Skeletal muscle satellite cell (primary cell): ENCODE results near the gene TMPRSS11F. TPM values are rescaled to one million over a fixed set of nuclear protein-coding genes. Genes with fewer than 3 reads are reported as not detected.
"Not testable (repeated sequence)": the region's sequence is repeated elsewhere in the genome, so short reads cannot be mapped to it uniquely, and the experiment has no call there.

Experiments used
- H3K27me3 ChIP-seq: 2 replicates; pipeline ENCODE4 v1.7.0; 2013; ENCODE audit warnings: low read length; ENCODE audit not compliant: control insufficient read depth, insufficient read depth
- H3K36me3 ChIP-seq: 2 replicates; pipeline ENCODE4 v1.7.0; 2013; ENCODE audit warnings: mild to moderate bottlenecking, control low read depth, low read length; ENCODE audit not compliant: insufficient read depth
- H3K4me1 ChIP-seq: 2 replicates; pipeline ENCODE4 v1.7.0; 2013; ENCODE audit warnings: low read length; ENCODE audit not compliant: control insufficient read depth, insufficient read depth
- H3K4me2 ChIP-seq: 2 replicates; pipeline ENCODE4 v1.7.0; 2013; ENCODE audit warnings: mild to moderate bottlenecking, low read length
- H3K4me3 ChIP-seq: 2 replicates; pipeline ENCODE4 v1.7.0; 2013; ENCODE audit warnings: low read length
- H3K9ac ChIP-seq: 2 replicates; pipeline ENCODE4 v1.7.0; 2013; ENCODE audit warnings: mild to moderate bottlenecking, low read depth, low read length, moderate library complexity
- H3K9me3 ChIP-seq: replicated peaks from 2 replicates; pipeline ENCODE4 v1.7.0; 2013; ENCODE audit warnings: mild to moderate bottlenecking, control low read depth, low read length
- total RNA-seq: library from RNA; depleted of rRNA; stranded (reverse); fragments of >200 nt; gene quantifications from 2 replicates; pipeline ENCODE4 v1.2.3, GENCODE V29; 2012; rRNA removed

The TMPRSS11F gene
- not detected in 2 replicates for total RNA-seq

DNA sequence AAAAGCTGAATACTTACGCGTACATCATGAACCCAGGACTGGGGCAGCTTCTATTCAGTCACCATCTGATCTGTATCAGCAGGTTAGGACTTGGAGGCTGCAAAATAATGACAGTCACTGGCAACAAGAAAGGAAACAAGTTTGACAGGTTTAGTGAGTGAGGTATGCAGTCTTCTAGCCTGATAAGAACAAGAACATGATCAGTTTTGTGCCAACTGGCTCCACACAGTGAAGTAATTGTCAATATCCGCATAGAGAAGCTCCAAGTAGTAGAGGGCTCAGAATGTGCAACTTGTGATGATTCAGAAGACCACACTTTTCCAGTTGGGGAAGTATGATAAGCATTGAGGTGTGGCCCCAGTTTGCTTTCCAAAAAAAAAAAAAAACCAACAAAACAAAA, at the start of gene TMPRSS11F:
Gene TMPRSS11F, minus strand, starts transcription at position 77 of the 400 bp plus-strand sequence. Its CDS starts 49 bp downstream, at position 28.
- Histone ChIP-seq H3K9ac (no peak within 1 kb of the TSS), H3K36me3 (no peaks in the 10 kb centered on the region), H3K4me1 (no peaks in the 10 kb centered on the region), H3K9me3 (no peaks in the 10 kb centered on the region), H3K4me3 (no peak within 1 kb of the TSS), H3K4me2 (no peak within 1 kb of the TSS), H3K27me3 (no peaks in the 10 kb centered on the region)

DNA sequence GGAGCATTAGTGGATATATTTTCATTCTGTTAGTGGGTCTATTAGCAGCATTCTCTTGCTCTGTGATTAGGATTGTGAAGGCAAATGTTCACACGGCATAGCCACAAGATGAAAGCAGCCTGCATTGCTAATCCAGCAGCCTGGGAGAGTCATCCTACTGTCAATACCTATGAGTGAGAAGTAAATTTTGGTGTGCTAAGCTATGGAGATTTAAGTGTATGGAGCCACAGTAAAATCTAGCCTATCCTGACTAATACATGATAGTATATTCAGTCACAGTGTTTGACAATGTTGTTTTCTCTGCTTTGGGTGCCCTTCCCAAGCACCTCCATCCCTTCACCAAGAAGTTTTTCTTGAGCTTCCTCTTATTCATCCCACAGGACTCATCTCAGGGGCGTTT, 47.2 kb upstream of the TMPRSS11F start:
- no peaks in the 10 kb centered on the region for H3K36me3 ChIP-seq
- no peak overlapping the region for H3K4me2 ChIP-seq
- peaks cover 6% of the 10 kb centered on the region for H3K4me1 ChIP-seq
- no peak overlapping the region for H3K4me3 ChIP-seq
- H3K27me3 ChIP-seq, result peaks cover 3% of the 10 kb centered on the region
- H3K9me3 ChIP-seq, result no peaks in the 10 kb centered on the region
- H3K9ac ChIP-seq, result no peak overlapping the region

DNA sequence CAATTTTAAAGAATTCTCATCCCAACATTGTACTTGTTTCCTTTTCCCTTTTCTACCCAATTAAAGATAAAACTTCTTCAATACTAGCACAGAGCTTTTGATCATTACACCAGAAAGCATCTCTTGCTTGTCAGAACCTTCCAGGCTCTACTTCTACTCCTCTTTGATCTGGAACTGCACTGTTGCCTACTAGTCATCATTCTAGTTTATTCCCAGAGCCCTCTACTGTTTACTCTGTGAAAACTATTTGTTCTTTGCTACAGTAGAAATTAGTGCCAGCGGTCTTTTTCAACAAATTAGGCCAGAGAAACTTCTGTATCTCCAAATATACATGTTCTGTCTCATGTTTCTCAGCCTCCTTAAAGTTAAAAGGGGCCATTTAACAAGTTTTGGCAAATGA, 46.8 kb upstream of the TMPRSS11F start:
- Histone ChIP-seq H3K4me3 (no peak overlapping the region), H3K4me2 (no peak overlapping the region), H3K27me3 (peaks cover 3% of the 10 kb centered on the region), H3K9me3 (no peaks in the 10 kb centered on the region), H3K36me3 (no peaks in the 10 kb centered on the region), H3K9ac (no peak overlapping the region), H3K4me1 (peaks cover 6% of the 10 kb centered on the region)

DNA sequence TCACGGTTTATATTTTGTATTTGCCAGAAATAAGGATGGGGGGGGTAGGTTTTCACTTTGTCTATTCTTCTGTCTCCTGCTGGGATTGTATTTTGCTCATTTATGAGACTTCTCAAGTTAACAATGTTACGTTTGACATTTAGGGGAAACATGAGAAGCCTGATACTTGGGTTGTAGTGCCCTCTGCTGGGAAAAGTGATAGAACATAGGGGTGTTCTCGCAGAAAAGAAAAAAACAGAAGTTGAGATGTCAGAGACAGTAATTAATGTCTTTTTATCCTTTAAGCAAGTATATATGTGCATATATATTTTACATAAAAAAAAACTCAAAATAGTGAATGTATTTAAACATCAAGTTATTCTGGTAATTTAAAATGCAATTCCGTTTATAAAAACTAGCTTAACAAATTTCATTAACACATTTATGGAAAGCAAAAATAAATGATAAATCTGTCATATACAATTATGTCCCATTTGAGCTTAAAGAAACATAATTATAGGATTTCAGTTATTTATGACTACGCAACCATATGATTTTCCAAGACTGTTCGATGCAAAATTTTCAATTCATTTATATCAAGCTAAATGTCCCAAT, 46.0 kb upstream of the TMPRSS11F start:
- Histone ChIP-seq H3K36me3 (no peaks in the 10 kb centered on the region), H3K9ac (no peak overlapping the region), H3K4me1 (peaks cover 1% of the 10 kb centered on the region), H3K4me2 (no peak overlapping the region), H3K9me3 (no peaks in the 10 kb centered on the region), H3K4me3 (no peak overlapping the region), H3K27me3 (peaks cover 3% of the 10 kb centered on the region)

DNA sequence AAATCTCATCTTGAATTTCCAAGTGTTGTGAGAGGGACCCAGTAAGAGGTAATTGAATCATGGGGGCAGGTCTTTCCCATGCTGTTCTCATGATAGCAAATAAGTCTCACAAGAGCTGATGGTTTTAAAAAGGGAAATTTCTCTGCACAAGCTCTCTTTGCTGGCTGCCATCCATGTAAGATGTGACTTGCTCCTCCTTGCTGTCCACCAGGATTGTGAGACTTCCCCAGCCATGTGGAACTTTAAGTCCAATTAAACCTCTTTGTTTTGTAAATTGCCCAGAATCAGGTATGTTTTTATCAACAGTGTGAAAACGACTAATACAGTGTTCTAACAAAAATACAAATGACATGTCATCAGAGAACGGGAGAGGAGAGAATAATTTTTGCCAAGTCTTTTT, 44.7 kb upstream of the TMPRSS11F start:
- not testable (repeated sequence) for H3K27me3 ChIP-seq, H3K9me3 ChIP-seq, H3K4me3 ChIP-seq, H3K4me2 ChIP-seq, H3K36me3 ChIP-seq, H3K4me1 ChIP-seq, H3K9ac ChIP-seq

DNA sequence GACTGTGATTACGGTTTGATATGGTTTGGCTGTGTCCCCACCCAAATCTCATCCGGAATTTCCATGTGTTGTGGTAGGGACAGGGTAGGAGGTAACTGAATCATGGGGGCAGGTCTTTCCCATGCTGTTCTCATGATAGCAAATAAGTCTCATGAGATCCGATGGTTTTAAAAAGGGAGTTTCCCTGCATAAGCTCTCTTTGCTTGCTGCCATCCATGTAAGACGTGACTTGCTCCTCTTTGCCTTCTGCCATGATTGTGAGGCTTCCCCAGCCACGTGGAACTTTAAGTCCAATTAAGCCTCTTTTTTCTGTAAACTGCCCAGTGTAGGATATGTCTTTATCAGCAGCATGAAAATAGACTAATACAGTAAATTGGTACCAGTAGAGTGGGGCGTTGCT, 42.5 kb upstream of the TMPRSS11F start:
- H3K4me1 ChIP-seq, H3K27me3 ChIP-seq, H3K4me3 ChIP-seq, H3K4me2 ChIP-seq, H3K9me3 ChIP-seq, H3K36me3 ChIP-seq, H3K9ac ChIP-seq: not testable (repeated sequence)

DNA sequence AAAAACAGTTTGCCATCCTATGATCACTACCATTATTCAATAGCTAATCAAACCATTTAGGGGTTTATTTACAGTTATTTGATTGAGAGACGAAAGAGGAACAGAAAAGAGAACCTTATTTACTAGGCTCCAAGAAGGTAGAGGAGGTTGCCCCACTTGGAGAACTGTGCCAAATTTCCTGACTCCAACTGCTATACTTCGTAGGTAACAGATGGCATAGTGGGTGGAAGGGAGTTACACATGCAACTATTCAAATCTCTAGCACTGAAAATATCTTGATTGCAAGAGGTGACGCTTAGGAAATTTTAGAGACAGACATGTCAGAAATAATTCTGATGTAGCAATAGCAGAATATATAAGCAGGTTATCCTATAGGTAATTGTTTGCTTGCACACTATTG, 38.0 kb upstream of the TMPRSS11F start:
- Histone ChIP-seq H3K4me2 (no peak overlapping the region), H3K9me3 (no peaks in the 10 kb centered on the region), H3K4me1 (no peaks in the 10 kb centered on the region), H3K36me3 (no peaks in the 10 kb centered on the region), H3K4me3 (no peak overlapping the region), H3K9ac (no peak overlapping the region), H3K27me3 (peaks cover 11% of the 10 kb centered on the region)

DNA sequence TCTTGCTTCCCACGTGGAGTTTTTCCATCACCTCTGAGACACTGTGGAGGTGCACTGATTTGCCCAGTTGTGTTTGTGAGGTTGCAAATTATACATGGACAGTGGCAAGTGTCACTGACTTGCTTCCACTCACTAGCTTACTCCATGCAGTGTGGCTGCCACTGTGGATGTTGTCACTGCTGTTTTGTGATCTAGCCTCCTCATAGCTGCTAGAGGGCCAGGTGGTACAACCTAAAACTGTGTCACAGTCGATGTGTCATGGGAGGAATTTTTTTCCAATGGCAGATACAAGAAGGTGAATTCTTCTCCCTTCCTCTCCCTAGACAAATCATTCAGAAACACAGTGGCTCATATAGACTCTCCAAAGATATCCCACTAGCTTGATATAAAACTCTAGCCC, 37.5 kb upstream of the TMPRSS11F start:
- no peaks in the 10 kb centered on the region for H3K36me3 ChIP-seq
- H3K4me1 ChIP-seq, result no peaks in the 10 kb centered on the region
- H3K27me3 ChIP-seq, result peaks cover 11% of the 10 kb centered on the region
- no peak overlapping the region for H3K4me2 ChIP-seq
- no peak overlapping the region for H3K4me3 ChIP-seq
- no peak overlapping the region for H3K9ac ChIP-seq
- no peaks in the 10 kb centered on the region for H3K9me3 ChIP-seq

DNA sequence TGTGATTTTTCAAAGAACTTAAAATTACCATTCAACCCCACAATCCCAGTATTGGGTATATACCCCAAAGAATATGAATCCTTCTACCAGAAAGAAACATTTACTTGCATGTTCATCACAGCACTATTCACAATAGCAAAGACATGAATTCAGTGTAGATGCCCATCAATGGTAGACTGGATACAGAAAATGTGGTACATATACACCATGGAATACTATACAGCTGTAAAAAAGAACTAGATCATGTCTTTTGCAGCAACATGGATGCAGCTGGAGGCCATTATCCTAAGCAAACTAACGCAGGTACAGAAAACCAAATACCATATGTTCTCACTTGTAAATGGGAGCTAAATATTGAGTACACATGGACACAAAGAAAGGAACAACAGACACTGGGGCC, 34.1 kb upstream of the TMPRSS11F start:
- Histone ChIP-seq H3K9me3 (no peaks in the 10 kb centered on the region), H3K9ac (no peak overlapping the region), H3K4me2 (no peak overlapping the region), H3K4me3 (no peak overlapping the region), H3K27me3 (peaks cover 11% of the 10 kb centered on the region), H3K4me1 (no peaks in the 10 kb centered on the region), H3K36me3 (no peaks in the 10 kb centered on the region)

DNA sequence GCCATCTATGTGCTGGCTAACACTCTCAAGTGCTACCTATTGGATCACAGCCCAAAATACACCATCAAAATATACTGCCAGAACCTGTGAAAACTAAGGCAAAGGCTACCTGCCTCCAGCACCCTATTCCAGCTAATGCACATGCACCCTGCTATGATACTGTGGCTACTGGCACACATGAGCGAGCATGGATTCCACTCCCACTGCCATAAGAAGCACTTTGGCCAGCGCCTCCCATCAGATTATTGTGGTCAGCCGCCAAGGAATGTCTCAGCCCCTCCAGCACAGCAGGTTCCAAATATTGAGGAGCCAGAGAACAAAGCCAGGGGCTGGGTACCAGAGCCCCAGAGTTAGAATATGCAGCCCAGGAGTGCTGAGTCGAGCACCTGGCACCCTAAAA, 32.5 kb upstream of the TMPRSS11F start:
- no peak overlapping the region for H3K9ac ChIP-seq
- H3K36me3 ChIP-seq, result no peaks in the 10 kb centered on the region
- no peaks in the 10 kb centered on the region for H3K9me3 ChIP-seq
- peaks cover 6% of the 10 kb centered on the region for H3K27me3 ChIP-seq
- H3K4me2 ChIP-seq, result no peak overlapping the region
- H3K4me3 ChIP-seq, result no peak overlapping the region
- no peaks in the 10 kb centered on the region for H3K4me1 ChIP-seq

DNA sequence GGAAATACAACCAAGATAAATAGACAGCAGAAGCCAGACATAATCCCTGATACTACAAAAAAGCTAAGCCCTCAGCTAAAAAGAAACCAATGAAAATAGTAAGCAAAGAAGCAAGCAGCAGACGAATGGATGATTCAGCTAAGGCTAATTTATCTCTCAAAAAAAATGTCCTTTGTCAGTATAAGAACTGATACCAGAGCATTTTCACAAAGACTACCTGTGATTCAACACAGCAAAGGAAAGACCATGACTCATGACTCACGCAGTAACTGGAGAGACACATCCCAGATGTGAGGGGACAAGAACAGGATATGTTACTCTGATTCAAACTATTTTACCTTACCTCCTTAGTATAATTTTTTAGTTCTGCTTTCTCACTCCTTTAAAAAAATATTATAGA, 22.7 kb upstream of the TMPRSS11F start:
- no peaks in the 10 kb centered on the region for H3K36me3 ChIP-seq

DNA sequence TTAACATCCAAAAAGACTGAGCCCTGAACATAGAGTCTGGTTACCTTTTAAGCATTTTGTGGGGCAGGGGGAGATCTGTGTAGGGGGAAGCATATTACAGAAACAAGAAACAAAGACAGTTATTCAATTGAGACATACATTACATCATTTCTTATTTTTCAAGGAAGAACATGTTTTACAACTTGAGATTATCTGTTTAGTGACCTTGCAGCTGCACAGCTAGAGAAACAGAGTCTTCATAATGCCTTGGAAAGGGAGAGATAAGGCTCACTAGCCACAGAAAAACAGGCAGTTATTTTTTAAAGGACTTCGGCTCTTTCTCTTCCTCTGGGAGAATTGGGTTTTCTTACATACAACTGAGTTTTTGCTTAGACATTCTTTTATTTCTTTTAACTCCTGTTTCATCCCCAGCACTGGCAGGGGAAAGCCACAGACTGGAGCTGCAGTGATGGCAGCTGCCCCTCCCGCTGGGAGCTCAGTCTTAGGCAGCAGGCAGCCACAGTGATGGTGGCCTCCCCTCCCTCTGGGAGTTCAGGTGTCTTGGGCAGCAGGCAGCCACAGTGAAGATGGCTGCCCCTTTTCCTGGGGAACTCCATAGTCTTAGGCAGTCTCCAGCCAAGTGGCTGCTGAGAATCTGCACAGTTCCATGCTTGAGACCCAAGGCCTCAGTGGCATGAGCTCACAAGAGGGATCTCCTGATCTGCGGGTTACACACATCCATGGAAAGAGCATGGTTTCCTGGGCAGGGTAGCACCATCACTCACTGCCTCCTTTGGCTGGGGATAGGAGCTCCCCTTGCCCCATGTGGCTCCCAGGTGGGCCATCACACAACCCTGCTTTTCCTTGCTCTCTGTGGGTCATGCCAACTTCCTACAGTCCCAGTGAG, 19.4 kb upstream of the TMPRSS11F start:
- H3K36me3 ChIP-seq, result no peaks in the 10 kb centered on the region
- H3K27me3 ChIP-seq, result no peaks in the 10 kb centered on the region
- no peak overlapping the region for H3K9ac ChIP-seq
- no peaks in the 10 kb centered on the region for H3K4me1 ChIP-seq
- no peak overlapping the region for H3K4me2 ChIP-seq
- no peaks in the 10 kb centered on the region for H3K9me3 ChIP-seq
- no peak overlapping the region for H3K4me3 ChIP-seq

More for the DNA sequence above, 22.7 kb upstream of the TMPRSS11F start:
- Histone ChIP-seq H3K27me3 (peaks cover 4% of the 10 kb centered on the region), H3K4me2 (no peak overlapping the region), H3K9ac (no peak overlapping the region), H3K9me3 (no peaks in the 10 kb centered on the region), H3K4me3 (no peak overlapping the region), H3K4me1 (no peaks in the 10 kb centered on the region)
